ENCODE results near the gene FPR3. TPM values are rescaled to one million over a fixed set of nuclear protein-coding genes. Genes with fewer than 3 reads are reported as not detected.

FPR3 gene
- polyA plus RNA-seq, 2 of the 4 experiments (the other 2 are of a cell fraction), result not detected

GRCh38 chr19:51822325-51822724 lies 27.4 kb downstream of the FPR3 start:
- no peak overlapping the region for H3K4me2 ChIP-seq
- ATAC-seq, result no peak
- no peaks in the 10 kb centered on the region for H3K4me1 ChIP-seq
- H3K4me3 ChIP-seq, result no peak overlapping the region
- TF ChIP-seq CTCF (IDR thresholded peaks at IDR 0.05) (no peak), EHF (CRISPR knock-in tag; IDR thresholded peaks at IDR 0.05) (no peak), CBX8 (IDR thresholded peaks at IDR 0.05) (no peak), CHD2 (IDR thresholded peaks at IDR 0.05; ENCODE audit: low read length, partially characterized antibody) (no peak), RCOR1 (IDR thresholded peaks at IDR 0.05; ENCODE audit: low read depth, low read length) (no peak), ESRRA (IDR thresholded peaks at IDR 0.05; ENCODE audit: borderline replicate concordance, low read length) (no peak), ZFP36 (IDR thresholded peaks at IDR 0.05; ENCODE audit: borderline replicate concordance, partially characterized antibody) (no peak), RAD21 (conservative IDR thresholded peaks at IDR 0.05 in 1 of 2, IDR thresholded peaks at IDR 0.05 in 1 of 2) (no peak), HDAC2 (IDR thresholded peaks at IDR 0.05) (no peak), CHD4 (IDR thresholded peaks at IDR 0.05; ENCODE audit: borderline replicate concordance) (no peak), JUNB (IDR thresholded peaks at IDR 0.05) (no peak)
- peaks cover 60% of the 10 kb centered on the region for H3K9me3 ChIP-seq
- DNase-seq (ENCODE audit: low read depth in 1 of 2, low spot score in 1 of 2), result no peak
- CTCF ChIA-PET, result no interaction called here
- no peak for FAIRE-seq
- no peak overlapping the region for H3K27ac ChIP-seq
- POLR2A ChIA-PET, result no interaction called here
- 9% methylated on average over 2 of the region's 2 CpGs for WGBS (ENCODE audit: missing lambda C conversion rate)

DNA sequence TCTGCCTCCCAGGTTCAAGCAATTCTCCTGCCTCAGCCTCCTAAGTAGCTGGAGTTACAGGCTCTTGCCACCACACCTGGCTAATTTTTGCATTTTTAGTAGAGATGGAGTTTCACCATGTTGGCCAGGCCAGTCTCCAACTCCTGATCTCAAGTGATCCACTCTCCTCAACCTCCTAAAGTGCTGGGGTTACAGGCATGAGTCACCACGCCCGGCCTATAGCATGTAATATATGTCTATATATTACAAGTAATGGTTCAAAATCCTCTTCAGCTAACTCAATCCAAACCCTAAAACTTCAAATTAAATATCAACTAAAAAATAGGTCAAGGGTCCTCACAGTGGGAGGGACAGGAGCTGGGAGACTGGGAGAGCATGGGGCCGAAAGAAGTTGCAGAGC lies 28.0 kb downstream of the FPR3 start:
- WGBS (ENCODE audit: missing lambda C conversion rate), result 0% methylated on average over 3 of the region's 3 CpGs
- CTCF ChIA-PET, result no interaction called here
- no peak for TF ChIP-seq CHD4 (IDR thresholded peaks at IDR 0.05; ENCODE audit: borderline replicate concordance)
- TF ChIP-seq ATOH8 (CRISPR knock-in tag; IDR thresholded peaks at IDR 0.05; ENCODE audit: low read depth), result no peak
- no peak for TF ChIP-seq CBX2 (IDR thresholded peaks at IDR 0.05; ENCODE audit: borderline replicate concordance, low read depth)
- TF ChIP-seq, protein P1, sequence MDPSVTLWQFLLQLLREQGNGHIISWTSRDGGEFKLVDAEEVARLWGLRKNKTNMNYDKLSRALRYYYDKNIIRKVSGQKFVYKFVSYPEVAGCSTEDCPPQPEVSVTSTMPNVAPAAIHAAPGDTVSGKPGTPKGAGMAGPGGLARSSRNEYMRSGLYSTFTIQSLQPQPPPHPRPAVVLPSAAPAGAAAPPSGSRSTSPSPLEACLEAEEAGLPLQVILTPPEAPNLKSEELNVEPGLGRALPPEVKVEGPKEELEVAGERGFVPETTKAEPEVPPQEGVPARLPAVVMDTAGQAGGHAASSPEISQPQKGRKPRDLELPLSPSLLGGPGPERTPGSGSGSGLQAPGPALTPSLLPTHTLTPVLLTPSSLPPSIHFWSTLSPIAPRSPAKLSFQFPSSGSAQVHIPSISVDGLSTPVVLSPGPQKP (IDR thresholded peaks at IDR 0.05; ENCODE audit: low read depth, low read length), result no peak
- TF ChIP-seq POLR2A (IDR thresholded peaks at IDR 0.05; ENCODE audit: low read length), result no peak
- no peak for TF ChIP-seq MAFK (IDR thresholded peaks at IDR 0.05; ENCODE audit: partially characterized antibody)
- TF ChIP-seq HMGXB4 (CRISPR knock-in tag; IDR thresholded peaks at IDR 0.05; ENCODE audit: borderline replicate concordance), result no peak
- TF ChIP-seq EHMT2 (IDR thresholded peaks at IDR 0.05; ENCODE audit: low read depth), result no peak
- TF ChIP-seq BHLHE40 (IDR thresholded peaks at IDR 0.05; ENCODE audit: low read depth, low read length), result no peak
- TF ChIP-seq, protein P2, sequence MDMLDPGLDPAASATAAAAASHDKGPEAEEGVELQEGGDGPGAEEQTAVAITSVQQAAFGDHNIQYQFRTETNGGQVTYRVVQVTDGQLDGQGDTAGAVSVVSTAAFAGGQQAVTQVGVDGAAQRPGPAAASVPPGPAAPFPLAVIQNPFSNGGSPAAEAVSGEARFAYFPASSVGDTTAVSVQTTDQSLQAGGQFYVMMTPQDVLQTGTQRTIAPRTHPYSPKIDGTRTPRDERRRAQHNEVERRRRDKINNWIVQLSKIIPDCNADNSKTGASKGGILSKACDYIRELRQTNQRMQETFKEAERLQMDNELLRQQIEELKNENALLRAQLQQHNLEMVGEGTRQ (IDR thresholded peaks at IDR 0.05), result no peak
- TF ChIP-seq POLR2AphosphoS2 (conservative IDR thresholded peaks at IDR 0.05; ENCODE audit: low read length), result no peak
- TF ChIP-seq FOSL2 (IDR thresholded peaks at IDR 0.05), result no peak
- no peak for TF ChIP-seq FOSL2 (CRISPR knock-in tag; IDR thresholded peaks at IDR 0.05)
- no peak for TF ChIP-seq MAX (IDR thresholded peaks at IDR 0.05)
- Histone ChIP-seq H3K9me3 (peaks cover 63% of the 10 kb centered on the region), H3K4me3 (no peak overlapping the region), H3K4me2 (no peak overlapping the region), H3K27ac (no peak overlapping the region), H3K4me1 (no peaks in the 10 kb centered on the region)
- DNase-seq (ENCODE audit: low read depth in 1 of 2, low spot score in 1 of 2) (no peak), ATAC-seq (no peak), FAIRE-seq (no peak)
- POLR2A ChIA-PET, result no interaction called here

All from A549 (cell line).